ENCODE data around the gene ATF4.

ATF4 gene

DNA sequence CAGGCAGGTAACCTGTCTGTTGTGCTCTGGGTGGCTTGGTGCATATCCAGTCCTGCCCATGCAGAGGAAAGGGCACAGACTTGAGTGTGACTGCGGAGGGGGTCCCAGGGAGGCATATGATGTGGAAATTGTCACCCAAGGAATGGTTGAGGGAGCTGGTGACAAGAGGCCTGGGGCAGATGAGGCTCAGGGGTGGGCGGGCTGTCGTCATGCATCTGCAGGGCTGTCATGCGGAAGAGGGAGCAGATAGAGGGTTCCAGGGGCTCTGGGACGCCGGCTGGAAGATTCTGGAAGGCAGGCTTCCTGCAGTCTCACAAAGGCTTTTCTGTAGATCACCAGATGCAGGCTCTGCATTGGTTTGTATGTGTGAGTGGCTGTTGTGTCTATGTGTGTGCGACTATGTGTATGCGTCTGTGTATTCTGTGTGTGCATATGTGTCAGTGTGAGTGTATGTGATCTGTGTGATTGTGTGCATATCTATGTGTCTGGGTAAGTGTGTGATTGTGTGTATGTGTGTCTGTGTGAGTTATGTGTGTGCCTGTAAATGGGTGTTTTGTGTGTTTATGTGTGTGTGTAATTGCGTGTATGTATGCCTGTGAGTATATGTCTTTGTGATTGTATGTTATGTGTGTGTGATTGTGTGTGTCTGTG lies 42.6 kb downstream of the ATF4 start:
- DNase-seq, result no peak

DNA sequence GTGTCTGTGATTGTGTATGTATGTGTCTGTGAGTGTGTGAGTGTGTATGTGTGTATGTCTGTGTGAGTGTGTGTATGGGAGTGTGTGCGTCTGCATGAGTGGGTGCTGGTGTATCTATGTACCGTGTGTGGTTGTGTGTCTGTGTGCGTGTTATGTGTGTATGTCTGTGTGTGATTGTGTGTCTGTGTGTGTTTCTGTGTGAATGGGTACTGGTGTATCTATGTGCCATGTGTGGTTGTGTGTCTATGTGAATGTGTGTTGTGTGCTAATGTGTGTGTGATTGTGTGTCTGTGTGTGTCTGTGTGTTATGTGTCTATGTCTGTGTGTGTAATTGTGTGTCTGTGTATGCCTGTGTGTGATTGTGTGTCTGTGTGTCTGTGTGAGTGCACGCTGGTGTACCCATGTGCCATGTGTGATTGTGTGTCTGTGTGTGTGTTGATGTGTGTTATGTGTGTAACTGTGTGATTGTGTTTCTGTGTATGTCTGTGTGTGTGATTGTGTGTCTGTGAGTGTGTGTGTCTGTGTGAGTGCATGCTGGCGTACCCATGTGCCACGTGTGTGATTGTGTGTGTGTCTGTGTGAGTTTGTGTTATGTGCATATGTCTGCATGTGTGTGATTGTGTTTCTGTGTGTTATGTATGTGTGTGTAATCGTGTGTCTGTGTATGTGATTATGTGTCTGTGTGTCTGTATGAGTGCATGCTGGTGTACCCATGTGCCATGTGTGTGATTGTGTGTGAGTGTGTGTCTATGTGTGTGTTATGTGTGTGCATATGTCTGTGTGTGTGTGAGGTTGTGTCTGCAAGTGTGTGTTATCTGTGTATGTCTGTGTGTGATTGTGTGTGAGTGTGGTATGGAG lies 43.4 kb downstream of the ATF4 start:
- DNase-seq, result no peak

DNA sequence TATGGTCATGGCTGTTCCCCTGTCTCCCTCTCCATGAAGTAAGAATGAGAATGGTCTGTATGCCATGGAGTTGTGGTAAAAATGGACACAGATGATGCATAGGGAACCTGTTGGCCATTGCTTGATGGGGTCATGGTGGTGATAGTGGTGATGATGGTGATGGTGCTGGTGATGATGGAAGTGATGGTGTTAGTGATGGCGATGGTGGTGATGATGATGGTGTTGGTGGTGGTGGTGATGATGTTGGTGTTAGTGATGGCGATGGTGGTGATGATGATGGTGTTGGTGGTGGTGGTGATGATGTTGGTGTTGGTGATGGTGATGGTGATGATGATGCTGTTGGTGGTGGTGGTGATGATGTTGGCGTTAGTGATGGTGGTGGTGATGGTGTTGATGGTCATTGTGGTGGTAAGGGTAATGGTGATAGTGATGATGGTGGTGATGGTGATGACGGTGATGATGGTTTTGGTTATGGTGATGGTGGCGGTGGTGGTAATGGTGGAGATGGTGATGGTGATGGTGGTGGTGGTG lies 45.1 kb downstream of the ATF4 start:
- DNase-seq, result no peak

DNA sequence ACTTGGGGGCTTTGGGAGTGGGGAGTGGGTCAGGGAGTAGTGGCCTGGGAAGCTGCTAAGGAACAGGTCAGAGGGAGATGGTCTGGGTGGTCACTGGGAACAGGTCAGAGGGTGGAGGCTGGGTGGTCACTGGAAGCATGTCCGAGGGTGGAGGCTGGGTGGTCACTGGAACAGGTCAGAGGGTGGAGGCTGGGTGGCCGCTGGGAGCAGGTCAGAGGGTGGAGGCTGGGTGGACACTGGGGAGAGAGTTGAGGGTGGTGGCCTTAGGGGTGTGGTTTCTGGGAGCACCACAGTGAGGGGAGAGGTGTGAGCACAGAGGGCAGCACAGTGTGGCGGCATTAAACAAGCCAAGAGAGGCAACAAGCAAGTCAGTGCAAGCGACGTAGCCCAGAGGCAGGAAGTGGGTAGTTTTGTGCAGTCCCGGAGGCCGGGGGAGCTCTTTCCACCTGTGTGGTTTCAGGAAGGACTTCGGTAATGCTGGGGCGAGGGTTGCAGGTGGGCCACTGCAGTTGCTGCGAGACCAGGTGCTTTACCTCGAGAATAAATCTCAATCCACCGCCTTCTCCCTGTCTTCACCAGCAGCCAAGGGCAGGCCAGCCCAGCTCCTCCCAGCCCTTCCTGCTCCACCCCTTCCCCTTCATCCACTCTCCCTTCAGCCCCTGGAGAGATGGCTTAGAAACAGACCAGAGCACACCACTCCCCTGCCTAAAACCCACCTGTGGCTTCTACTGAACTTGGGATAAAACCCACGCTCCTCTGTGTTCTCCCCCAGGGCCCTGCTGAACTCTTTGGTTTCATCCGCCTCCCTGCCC lies 47.0 kb downstream of the ATF4 start:
- peak; percentile 28 for DNase-seq

DNA sequence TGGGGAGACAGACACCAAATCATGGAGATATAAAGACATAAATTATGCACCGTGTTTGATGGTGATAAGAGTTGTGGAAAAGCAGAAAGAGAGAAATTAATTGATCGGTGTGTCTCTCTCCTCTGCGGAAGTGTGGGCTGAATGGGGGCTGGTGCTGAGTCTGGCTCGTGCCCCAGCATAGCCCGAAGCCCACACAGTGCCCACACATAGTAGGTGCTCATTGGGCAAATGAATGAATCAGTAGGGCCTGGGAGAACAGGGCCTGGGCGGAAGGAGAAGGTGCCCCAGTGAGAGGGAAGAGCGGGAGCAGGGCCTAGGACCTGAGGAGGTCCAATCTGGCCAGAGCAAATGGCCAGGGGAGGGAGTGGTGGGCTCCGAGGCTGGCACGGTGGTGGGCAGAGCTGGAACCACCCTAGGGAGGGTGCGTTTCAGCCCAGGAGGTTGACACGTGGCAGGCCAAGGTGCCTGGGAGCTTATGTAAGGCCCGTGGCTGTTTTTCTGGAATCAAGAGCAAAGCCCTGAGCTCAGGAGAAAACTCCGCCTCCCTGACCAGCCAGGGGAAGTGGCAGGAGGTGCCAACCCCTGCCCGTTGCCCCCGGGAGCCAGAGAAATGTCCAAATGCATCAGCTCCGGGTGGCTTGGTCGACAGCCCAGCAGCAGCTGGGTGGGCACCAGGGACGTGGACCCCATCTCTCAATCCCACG lies 48.1 kb downstream of the ATF4 start:
- no peak for DNase-seq

DNA sequence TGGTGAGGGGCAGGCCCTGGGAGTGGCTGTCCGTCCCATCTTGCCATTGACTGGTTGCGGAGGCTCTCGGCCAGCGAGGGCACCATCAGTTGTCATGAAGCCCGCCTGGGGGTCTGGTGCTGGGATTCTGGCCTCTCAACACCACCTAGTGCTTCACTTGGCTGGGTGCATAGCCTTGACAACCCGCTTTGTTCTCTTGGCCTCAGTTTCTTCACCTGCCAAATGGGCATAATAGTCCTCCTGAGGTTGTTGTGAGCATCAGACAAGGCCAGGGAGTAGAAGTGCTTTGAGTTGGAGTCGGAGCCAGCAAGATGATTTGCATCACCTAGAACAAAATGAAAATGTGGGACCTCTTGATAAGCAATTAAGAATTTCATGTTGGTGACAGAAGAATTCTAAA lies 48.7 kb downstream of the ATF4 start:
- no peak for DNase-seq

DNA sequence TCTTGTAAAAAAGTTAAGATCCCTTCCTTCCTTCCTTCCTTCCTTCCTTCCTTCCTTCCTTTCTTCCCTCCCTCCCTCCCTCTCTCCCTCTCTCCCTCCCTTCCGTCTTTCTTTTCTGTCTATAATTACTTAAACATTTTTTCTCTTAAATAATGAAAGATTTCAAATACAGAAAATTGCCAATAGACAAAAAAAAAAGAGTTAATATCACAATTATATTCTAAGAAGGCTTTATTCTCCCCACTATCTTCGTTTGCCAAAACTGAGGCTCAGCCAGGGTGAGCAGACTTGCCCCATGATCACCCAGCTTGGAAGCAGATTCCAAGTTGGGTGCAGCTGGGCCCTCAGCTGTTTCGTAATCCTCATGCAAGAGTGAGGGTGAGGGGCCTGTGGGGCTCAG lies 49.9 kb downstream of the ATF4 start:
- no peak for DNase-seq

DNA sequence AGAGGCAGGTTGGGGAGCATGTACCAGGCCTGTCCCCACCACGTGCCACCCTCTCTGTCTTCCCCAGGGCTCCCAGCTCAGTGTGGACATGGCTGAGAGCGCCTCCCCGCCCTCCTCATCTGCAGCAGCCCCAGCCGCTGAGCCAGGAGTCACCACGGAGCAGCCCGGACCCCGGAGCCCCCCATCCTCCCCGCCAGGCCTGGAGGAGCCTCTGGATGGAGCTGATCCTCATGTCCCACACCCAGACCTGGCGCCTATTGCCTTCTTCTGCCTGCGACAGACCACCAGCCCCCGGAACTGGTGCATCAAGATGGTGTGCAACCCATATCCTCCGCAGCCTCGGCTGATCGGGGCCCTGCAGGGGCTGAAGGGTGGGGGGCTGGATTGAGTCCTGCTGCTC lies 50.3 kb downstream of the ATF4 start, which contains the start of gene CACNA1I:
Gene CACNA1I (plus strand): TSS at position 89 of the 400 bp plus-strand sequence. CDS start 0 bp downstream, at position 89.
- no peak for DNase-seq

DNA sequence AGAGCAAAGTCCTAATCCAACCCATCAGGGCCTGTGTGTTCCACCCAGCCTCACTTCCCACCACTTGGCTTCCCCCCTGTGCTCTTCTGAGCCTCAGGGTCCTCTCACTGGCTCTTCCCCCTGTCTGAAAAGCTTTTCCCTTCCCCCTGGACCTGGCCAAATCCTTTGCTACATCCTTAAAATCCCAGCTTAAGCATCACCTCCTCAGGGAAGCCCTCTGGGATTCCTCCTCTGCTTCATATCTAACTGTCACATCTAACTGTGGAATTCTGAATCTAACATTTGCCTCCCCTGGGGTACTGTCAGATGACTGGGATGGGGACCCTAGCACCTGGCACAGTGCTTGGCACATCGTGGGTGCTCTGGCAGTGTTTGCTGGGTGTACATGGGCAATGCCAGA lies 51.2 kb downstream of the ATF4 start:
- DNase-seq, result no peak
